ENCODE measurements around the gene CNTN5. TPM values are rescaled to one million over a fixed set of nuclear protein-coding genes. Genes with fewer than 3 reads are reported as not detected.

CNTN5 gene
- total and polyA plus RNA-seq, 2 donors (not counting 1 experiment from before 2014, with no cell fraction given) = not detected

DNA sequence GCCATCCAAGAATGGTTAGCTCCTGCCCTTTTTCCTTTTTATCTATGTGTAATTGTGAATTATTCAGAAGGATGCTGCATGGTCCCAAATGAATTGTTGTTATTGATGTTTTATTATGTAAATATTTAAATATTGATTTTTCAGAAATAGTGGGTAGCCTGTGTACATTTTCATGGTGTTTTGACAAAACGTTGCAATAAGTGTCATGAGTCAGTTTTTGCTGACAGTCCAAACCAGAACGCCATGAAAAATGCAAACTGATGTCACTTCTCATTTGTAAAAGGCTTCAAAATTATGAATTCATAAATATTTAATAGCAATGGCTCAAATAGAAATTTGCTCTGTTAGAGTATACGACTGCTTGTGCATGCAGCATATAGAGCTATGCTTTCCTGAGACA lies 422.5 kb downstream of the CNTN5 start:
- no peaks in the 10 kb centered on the region for H3K4me1 Mint-ChIP-seq
- DNase-seq (no peak), ATAC-seq (ENCODE audit: low read depth) (no peak)
- no peak overlapping the region for H3K4me3 ChIP-seq (ENCODE audit: control extremely low read depth in 1 of 5, extremely low read depth in 1 of 5, insufficient read depth in 1 of 5, low read depth in 2 of 5, low read length in 4 of 5)
- H3K4me2 ChIP-seq (replicated peaks; ENCODE audit: low read depth, low read length, poor library complexity, severe bottlenecking) = no peak overlapping the region
- no peaks in the 10 kb centered on the region for H3K36me3 ChIP-seq (replicated peaks in 1 of 2; ENCODE audit: control extremely low read depth in 1 of 2, control insufficient read depth in 1 of 2, extremely low read depth in 1 of 2, insufficient read depth in 2 of 2, low read length in 1 of 2)
- H3K9me3 Mint-ChIP-seq (ENCODE audit: insufficient read depth) = no peaks in the 10 kb centered on the region
- intact Hi-C loops (cut with micrococcal nuclease) = no loop called here
- H3K27me3 ChIP-seq (replicated peaks in 1 of 4; ENCODE audit: control extremely low read depth in 1 of 4, control insufficient read depth in 3 of 4, insufficient read depth in 4 of 4, low read length in 3 of 4) = no peaks in the 10 kb centered on the region
- H4K20me1 ChIP-seq (ENCODE audit: control insufficient read depth, insufficient read depth, low read length, poor library complexity, severe bottlenecking) = no peaks in the 10 kb centered on the region
- TF ChIP-seq, protein P1, sequence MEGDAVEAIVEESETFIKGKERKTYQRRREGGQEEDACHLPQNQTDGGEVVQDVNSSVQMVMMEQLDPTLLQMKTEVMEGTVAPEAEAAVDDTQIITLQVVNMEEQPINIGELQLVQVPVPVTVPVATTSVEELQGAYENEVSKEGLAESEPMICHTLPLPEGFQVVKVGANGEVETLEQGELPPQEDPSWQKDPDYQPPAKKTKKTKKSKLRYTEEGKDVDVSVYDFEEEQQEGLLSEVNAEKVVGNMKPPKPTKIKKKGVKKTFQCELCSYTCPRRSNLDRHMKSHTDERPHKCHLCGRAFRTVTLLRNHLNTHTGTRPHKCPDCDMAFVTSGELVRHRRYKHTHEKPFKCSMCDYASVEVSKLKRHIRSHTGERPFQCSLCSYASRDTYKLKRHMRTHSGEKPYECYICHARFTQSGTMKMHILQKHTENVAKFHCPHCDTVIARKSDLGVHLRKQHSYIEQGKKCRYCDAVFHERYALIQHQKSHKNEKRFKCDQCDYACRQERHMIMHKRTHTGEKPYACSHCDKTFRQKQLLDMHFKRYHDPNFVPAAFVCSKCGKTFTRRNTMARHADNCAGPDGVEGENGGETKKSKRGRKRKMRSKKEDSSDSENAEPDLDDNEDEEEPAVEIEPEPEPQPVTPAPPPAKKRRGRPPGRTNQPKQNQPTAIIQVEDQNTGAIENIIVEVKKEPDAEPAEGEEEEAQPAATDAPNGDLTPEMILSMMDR (IDR thresholded peaks at IDR 0.05) = no peak
- TF ChIP-seq EZH2 (IDR thresholded peaks at IDR 0.05; ENCODE audit: borderline replicate concordance, insufficient read depth, low read depth, low read length, poor library complexity, severe bottlenecking) = no peak
- H3K27ac Mint-ChIP-seq = no peak overlapping the region
- no peak overlapping the region for H3K9ac ChIP-seq (ENCODE audit: low read length)
- no peaks in the 10 kb centered on the region for H3K27me3 Mint-ChIP-seq
- H3K27ac ChIP-seq (ENCODE audit: low read length in 2 of 2) = no peak overlapping the region
- no peak overlapping the region for H2AFZ ChIP-seq (ENCODE audit: insufficient read depth, low read depth, low read length, poor library complexity, severe bottlenecking)
- no peak overlapping the region for H3K4me3 Mint-ChIP-seq
- no peaks in the 10 kb centered on the region for H3K4me1 ChIP-seq (ENCODE audit: control insufficient read depth in 2 of 2, insufficient read depth in 2 of 2, low read length in 2 of 2)
- ChIA-PET POLR2A (no interaction called here), CTCF (no interaction called here)
- no CpG with 5 or more reads among the region's 3 CpGs for WGBS (ENCODE audit: insufficient coverage)
- H3K79me2 ChIP-seq (ENCODE audit: control insufficient read depth, insufficient read depth, low read length) = no peaks in the 10 kb centered on the region
- H3K9me3 ChIP-seq (ENCODE audit: control extremely low read depth in 1 of 3, control insufficient read depth in 2 of 3, insufficient read depth in 1 of 3, low read length in 2 of 3) = no peaks in the 10 kb centered on the region

DNA sequence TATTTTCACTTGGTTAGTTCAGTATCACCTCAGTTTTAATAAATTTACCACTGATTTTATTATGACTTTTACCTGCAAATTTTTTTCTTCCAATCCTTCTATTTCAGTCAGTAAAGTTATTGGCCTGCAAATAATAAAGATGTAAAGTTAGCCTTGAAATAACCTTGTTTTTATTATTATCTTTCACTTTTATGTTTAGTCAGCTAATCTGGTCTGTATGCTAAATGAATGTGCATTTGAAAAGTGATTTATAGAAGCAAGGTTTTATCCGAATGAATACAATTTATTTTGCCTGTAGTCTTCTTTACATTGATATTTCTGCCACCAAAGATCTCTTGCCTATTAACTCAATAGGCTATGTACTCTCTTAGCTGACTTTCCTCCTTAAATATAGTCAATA lies 425.7 kb downstream of the CNTN5 start:
- CTCF ChIA-PET = no interaction called here
- Histone ChIP-seq H4K20me1 (ENCODE audit: control insufficient read depth, insufficient read depth, low read length, poor library complexity, severe bottlenecking) (no peaks in the 10 kb centered on the region), H3K4me3 (ENCODE audit: control extremely low read depth in 1 of 5, extremely low read depth in 1 of 5, insufficient read depth in 1 of 5, low read depth in 2 of 5, low read length in 4 of 5) (no peak overlapping the region), H3K27ac (ENCODE audit: low read length in 2 of 2) (no peak overlapping the region), H3K79me2 (ENCODE audit: control insufficient read depth, insufficient read depth, low read length) (no peaks in the 10 kb centered on the region), H3K9me3 (ENCODE audit: control extremely low read depth in 1 of 3, control insufficient read depth in 2 of 3, insufficient read depth in 1 of 3, low read length in 2 of 3) (no peaks in the 10 kb centered on the region), H3K4me1 (ENCODE audit: control insufficient read depth in 2 of 2, insufficient read depth in 2 of 2, low read length in 2 of 2) (no peaks in the 10 kb centered on the region), H2AFZ (ENCODE audit: insufficient read depth, low read depth, low read length, poor library complexity, severe bottlenecking) (no peak overlapping the region), H3K27me3 (replicated peaks in 1 of 4; ENCODE audit: control extremely low read depth in 1 of 4, control insufficient read depth in 3 of 4, insufficient read depth in 4 of 4, low read length in 3 of 4) (no peaks in the 10 kb centered on the region), H3K4me2 (replicated peaks; ENCODE audit: low read depth, low read length, poor library complexity, severe bottlenecking) (no peak overlapping the region), H3K9ac (ENCODE audit: low read length) (no peak overlapping the region), H3K36me3 (replicated peaks in 1 of 2; ENCODE audit: control extremely low read depth in 1 of 2, control insufficient read depth in 1 of 2, extremely low read depth in 1 of 2, insufficient read depth in 2 of 2, low read length in 1 of 2) (no peaks in the 10 kb centered on the region)
- ATAC-seq (ENCODE audit: low read depth) (no peak), DNase-seq (no peak)
- intact Hi-C loops (cut with micrococcal nuclease) = no loop called here
- TF ChIP-seq EZH2 (IDR thresholded peaks at IDR 0.05; ENCODE audit: borderline replicate concordance, insufficient read depth, low read depth, low read length, poor library complexity, severe bottlenecking) = no peak
- TF ChIP-seq, protein P1 (IDR thresholded peaks at IDR 0.05) = no peak
- H3K4me1 Mint-ChIP-seq = no peaks in the 10 kb centered on the region
- H3K27me3 Mint-ChIP-seq = no peaks in the 10 kb centered on the region
- WGBS (ENCODE audit: insufficient coverage) = no CpG with 5 or more reads among the region's 1 CpG
- POLR2A ChIA-PET = no interaction called here
- no peak overlapping the region for H3K4me3 Mint-ChIP-seq
- H3K9me3 Mint-ChIP-seq (ENCODE audit: insufficient read depth) = no peaks in the 10 kb centered on the region
- no peak overlapping the region for H3K27ac Mint-ChIP-seq

All from B cell (primary cell).